IPS-NIHi11 (cell line): ENCODE measurements around the gene NRSN2.
"Not testable (repeated sequence)": the region's sequence is repeated elsewhere in the genome, so short reads cannot be mapped to it uniquely, and the experiment has no call there.

ENCODE experiments used
- DNase-seq: peaks from one replicate; pipeline ENCODE4 v3.0.0; 2012; ENCODE audit warnings: mixed read lengths, low spot score

Gene NRSN2

GRCh38 chr20:354298-354977, 7.5 kb downstream of the NRSN2 start:
- peak; percentile 88 for DNase-seq

GRCh38 chr20:356154-356553, 9.2 kb downstream of the NRSN2 start:
- not testable (repeated sequence) for DNase-seq

- no peak for DNase-seq
These were observed 9.8 kb downstream of the NRSN2 start for GRCh38 chr20:356745-357144.

GRCh38 chr20:358891-359555, 12.1 kb downstream of the NRSN2 start:
- no peak for DNase-seq

- no peak for DNase-seq
These were observed 14.7 kb downstream of the NRSN2 start for GRCh38 chr20:361561-361960.

GRCh38 chr20:362271-363254, 15.7 kb downstream of the NRSN2 start:
- peak; percentile 54 for DNase-seq

GRCh38 chr20:363319-364078, 16.6 kb downstream of the NRSN2 start:
- DNase-seq, result no peak

GRCh38 chr20:364905-365794, 18.2 kb downstream of the NRSN2 start:
- no peak for DNase-seq

- DNase-seq, result peak; percentile 1
These were observed 19.3 kb downstream of the NRSN2 start for GRCh38 chr20:366041-366718.

GRCh38 chr20:366719-367485, 20.0 kb downstream of the NRSN2 start:
- no peak for DNase-seq

- no peak for DNase-seq
These were observed 20.6 kb downstream of the NRSN2 start for GRCh38 chr20:367486-367887.

GRCh38 chr20:368915-369314, 22.0 kb downstream of the NRSN2 start:
- DNase-seq, result no peak

- no peak for DNase-seq
These were observed 23.3 kb downstream of the NRSN2 start for GRCh38 chr20:370151-370600.

- DNase-seq, result no peak
These were observed 24.3 kb downstream of the NRSN2 start for GRCh38 chr20:370977-371754.

GRCh38 chr20:371755-372542, 25.0 kb downstream of the NRSN2 start:
- peak; percentile 38 for DNase-seq

- not testable (repeated sequence) for DNase-seq
These were observed 25.7 kb downstream of the NRSN2 start for GRCh38 chr20:372543-373082.

GRCh38 chr20:373171-373890, 26.4 kb downstream of the NRSN2 start:
- peak; percentile 26 for DNase-seq
